CD4-positive, alpha-beta memory T cell (primary cell): ENCODE measurements around the gene CCDC181. TPM values are rescaled to one million over a fixed set of nuclear protein-coding genes. Genes with fewer than 3 reads are reported as not detected.

Experiments
- polyA plus RNA-seq, 2 donors: library from polyadenylated mRNA; unstranded; fragments of 300-500 nt; fragmentation: Illumina TruSeq; gene quantifications; one replicate each; pipeline ENCODE4 v1.2.3, GENCODE V29; 2021
- total RNA-seq, 2 experiments: library from RNA; stranded (reverse); gene quantifications; one replicate each; pipeline ENCODE4 v1.2.3, GENCODE V29; 2021

Gene CCDC181
- total and polyA plus RNA-seq, 4 experiments from 2014 or later = 0.17 TPM; not detected in 3

Other genes with a start within 250 kb of the CCDC181 start
- gene NME7, start 59.7 kb downstream of the CCDC181 start, total RNA-seq = 10 to 100 TPM; 12.0 to 14.3 TPM
- 10 to 100 TPM; 19.6 to 22.8 TPM for gene NME7, start 59.7 kb downstream of the CCDC181 start, polyA plus RNA-seq
- gene BLZF1, start 59.3 kb downstream of the CCDC181 start, total RNA-seq = 10 to 100 TPM; 20.0 to 23.8 TPM
- 10 to 100 TPM; 11.5 to 14.2 TPM for gene BLZF1, start 59.3 kb downstream of the CCDC181 start, polyA plus RNA-seq
- 1 to 10 TPM; 4.1 to 4.5 TPM for gene SLC19A2, start 58.5 kb upstream of the CCDC181 start, total RNA-seq
- 1 to 10 TPM in 1 of 2 donors, under 1 TPM in 1; 0.41 to 1.0 TPM for gene SLC19A2, start 58.5 kb upstream of the CCDC181 start, polyA plus RNA-seq
- 1 to 10 TPM; 4.9 to 6.1 TPM for gene F5, start 159.0 kb upstream of the CCDC181 start, total RNA-seq
- gene F5, start 159.0 kb upstream of the CCDC181 start, polyA plus RNA-seq = 1 to 10 TPM; 1.4 to 3.3 TPM
- 1 to 10 TPM; 1.9 to 2.2 TPM for gene SELP, start 202.7 kb upstream of the CCDC181 start, total RNA-seq
- 1 to 10 TPM in 1 of 2 donors, not detected in 1; 1.4 TPM for gene SELP, start 202.7 kb upstream of the CCDC181 start, polyA plus RNA-seq